COLO829 (cell line): Measurements from ENCODE around the gene CNOT6.
"Not testable (repeated sequence)": the region's sequence is repeated elsewhere in the genome, so short reads cannot be mapped to it uniquely, and the experiment has no call there.

Experiments
- DNase-seq: peaks from one replicate; pipeline ENCODE4 v3.0.0; 2012; ENCODE audit warnings: low spot score

The CNOT6 gene

GRCh38 chr5:180494060-180494509 is at the start of gene CNOT6:
Gene CNOT6 (plus strand): TSS chr5:180494379. CDS start chr5:180529277, 34,898 bp downstream.
- DNase-seq = peak; percentile 81

- DNase-seq = no peak
Measured at GRCh38 chr5:180454752-180455151, 39.4 kb upstream of the CNOT6 start.

- DNase-seq = no peak
Measured at GRCh38 chr5:180455872-180456271, 38.3 kb upstream of the CNOT6 start.

GRCh38 chr5:180456792-180457191 is 37.4 kb upstream of the CNOT6 start:
- DNase-seq = no peak

- not testable (repeated sequence) for DNase-seq
Measured at GRCh38 chr5:180458852-180459673, 35.1 kb upstream of the CNOT6 start.

- not testable (repeated sequence) for DNase-seq
Measured at GRCh38 chr5:180459674-180460142, 34.5 kb upstream of the CNOT6 start.

GRCh38 chr5:180460834-180461233 is 33.3 kb upstream of the CNOT6 start:
- DNase-seq = no peak

- DNase-seq = no peak
Measured at GRCh38 chr5:180461303-180461702, 32.9 kb upstream of the CNOT6 start.

- no peak for DNase-seq
Measured at GRCh38 chr5:180463216-180463900, 30.8 kb upstream of the CNOT6 start.

- DNase-seq = no peak
Measured at GRCh38 chr5:180463916-180464602, 30.1 kb upstream of the CNOT6 start.

- DNase-seq = no peak
Measured at GRCh38 chr5:180464603-180464970, 29.6 kb upstream of the CNOT6 start.

- not testable (repeated sequence) for DNase-seq
Measured at GRCh38 chr5:180465052-180465451, 29.1 kb upstream of the CNOT6 start.

GRCh38 chr5:180466316-180466715 is 27.9 kb upstream of the CNOT6 start:
- no peak for DNase-seq

- no peak for DNase-seq
Measured at GRCh38 chr5:180467028-180467975, 26.9 kb upstream of the CNOT6 start.

GRCh38 chr5:180467989-180468731 is 26.0 kb upstream of the CNOT6 start:
- DNase-seq = no peak

- DNase-seq = no peak
Measured at GRCh38 chr5:180468732-180469585, 25.2 kb upstream of the CNOT6 start.

- DNase-seq = no peak
Measured at GRCh38 chr5:180469586-180469865, 24.7 kb upstream of the CNOT6 start.

GRCh38 chr5:180469866-180470265 is 24.3 kb upstream of the CNOT6 start:
- DNase-seq = no peak

GRCh38 chr5:180470361-180470760 is 23.8 kb upstream of the CNOT6 start:
- DNase-seq = no peak

- peak; percentile 10 for DNase-seq
Measured at GRCh38 chr5:180470966-180471582, 23.1 kb upstream of the CNOT6 start.
